NCI-H146 treated with DMSO at 0.1 percent for 48 hours (cell line): ENCODE results near the gene SLC12A7.
"Not testable (repeated sequence)": the region's sequence is repeated elsewhere in the genome, so short reads cannot be mapped to it uniquely, and the experiment has no call there.

ENCODE experiments used
- DNase-seq: peaks from one replicate; lab custom pipeline; 2025; ENCODE audit not compliant: unreplicated experiment; lab: John Stamatoyannopoulos, UW

Gene SLC12A7

DNA sequence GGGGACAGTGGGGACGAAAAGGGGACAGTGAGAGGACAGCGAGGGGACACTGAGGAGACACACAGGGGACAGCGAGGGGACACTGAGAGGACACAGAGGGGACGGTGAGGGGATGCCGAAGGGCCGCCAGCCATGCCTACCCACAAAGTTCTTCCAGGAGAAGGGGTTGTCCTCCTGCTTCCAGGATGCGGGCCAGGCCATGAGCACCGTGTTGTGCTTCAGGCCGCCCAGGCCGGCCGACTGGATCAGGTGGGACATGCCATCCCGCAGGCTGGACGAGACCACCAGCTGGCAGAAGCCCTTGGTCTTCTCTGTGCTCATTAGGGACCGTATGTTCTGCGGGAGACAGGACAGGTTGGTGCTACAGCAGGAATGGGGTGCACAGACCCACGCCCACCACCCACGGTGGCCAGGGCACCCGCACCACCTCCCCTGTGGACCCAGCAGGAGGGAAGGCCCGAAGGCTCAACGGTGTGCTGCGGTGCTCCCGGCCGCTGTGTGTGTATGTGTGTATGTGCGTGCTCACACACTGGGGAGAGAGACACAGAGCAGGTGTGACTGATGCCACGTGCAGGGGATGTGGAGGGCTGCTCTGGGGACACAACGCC lies 46.6 kb downstream of the SLC12A7 start:
- DNase-seq, result no peak

DNA sequence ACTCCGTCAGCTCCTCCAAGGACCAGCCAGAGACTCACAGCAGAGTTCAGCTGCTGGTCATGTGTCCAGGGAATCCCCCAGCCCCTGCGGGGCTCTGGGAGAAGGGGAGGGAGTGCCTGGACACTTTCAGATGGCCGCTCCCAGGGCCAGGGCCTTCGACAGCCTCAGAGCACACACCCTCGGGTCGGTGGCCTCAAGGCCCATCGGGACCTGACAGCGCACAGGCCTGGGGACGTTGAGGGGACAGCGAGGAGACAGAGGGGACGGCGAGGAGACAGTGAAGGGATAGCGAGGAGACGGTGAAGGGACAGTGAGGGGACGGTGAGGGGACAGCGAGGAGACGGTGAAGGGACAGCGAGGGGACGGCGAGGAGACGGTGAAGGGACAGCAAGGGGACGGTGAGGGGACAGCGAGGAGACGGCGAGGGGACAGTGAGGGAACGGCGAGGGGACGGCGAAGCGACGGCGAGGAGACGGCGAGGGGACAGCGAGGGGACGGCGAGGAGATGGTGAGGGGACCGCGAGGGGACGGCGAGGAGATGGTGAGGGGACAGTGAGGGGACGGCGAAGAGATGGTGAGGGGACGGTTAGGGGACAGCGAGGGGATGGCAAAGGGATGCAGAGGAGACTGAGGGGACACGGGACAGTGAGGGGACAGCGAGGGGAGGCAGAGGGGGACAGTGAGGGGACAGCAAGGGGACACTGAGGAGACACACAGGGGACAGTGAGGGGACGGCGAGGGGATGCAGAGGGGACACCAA lies 47.3 kb downstream of the SLC12A7 start:
- DNase-seq, result no peak

DNA sequence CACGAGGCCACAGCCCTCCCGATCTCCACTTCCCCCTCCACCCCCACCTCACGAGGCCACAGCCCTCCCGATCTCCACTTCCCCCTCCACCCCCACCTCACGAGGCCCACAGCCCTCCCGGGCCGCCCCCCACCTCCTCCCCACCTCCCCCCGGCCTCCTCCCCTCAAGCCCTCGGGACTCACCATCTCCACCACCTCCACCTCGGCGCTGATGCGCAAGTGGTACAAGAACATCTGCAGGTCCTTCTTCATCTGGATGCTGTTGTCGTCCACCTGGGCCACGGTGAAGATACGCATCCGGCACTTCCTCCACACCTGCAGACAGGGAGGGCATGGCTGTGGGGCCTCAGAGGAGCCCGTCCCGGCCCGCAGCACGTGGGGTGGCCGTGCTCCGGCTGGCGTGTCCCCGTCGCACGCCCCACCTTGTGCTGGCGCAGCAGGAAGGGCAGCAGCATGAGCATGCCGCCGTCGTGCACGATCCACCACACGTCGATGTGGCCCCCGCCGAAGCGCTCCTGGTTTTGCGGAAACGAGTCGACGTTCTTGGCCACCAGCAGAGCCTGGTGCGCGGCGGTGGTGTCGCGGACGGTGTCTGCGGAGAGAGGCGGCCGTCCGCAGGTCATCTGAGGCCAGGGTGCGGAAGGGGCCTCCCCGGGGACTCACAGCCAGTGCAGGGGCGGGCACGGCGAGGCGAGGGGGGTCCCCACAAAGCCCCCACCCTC lies 48.0 kb downstream of the SLC12A7 start:
- no peak for DNase-seq

DNA sequence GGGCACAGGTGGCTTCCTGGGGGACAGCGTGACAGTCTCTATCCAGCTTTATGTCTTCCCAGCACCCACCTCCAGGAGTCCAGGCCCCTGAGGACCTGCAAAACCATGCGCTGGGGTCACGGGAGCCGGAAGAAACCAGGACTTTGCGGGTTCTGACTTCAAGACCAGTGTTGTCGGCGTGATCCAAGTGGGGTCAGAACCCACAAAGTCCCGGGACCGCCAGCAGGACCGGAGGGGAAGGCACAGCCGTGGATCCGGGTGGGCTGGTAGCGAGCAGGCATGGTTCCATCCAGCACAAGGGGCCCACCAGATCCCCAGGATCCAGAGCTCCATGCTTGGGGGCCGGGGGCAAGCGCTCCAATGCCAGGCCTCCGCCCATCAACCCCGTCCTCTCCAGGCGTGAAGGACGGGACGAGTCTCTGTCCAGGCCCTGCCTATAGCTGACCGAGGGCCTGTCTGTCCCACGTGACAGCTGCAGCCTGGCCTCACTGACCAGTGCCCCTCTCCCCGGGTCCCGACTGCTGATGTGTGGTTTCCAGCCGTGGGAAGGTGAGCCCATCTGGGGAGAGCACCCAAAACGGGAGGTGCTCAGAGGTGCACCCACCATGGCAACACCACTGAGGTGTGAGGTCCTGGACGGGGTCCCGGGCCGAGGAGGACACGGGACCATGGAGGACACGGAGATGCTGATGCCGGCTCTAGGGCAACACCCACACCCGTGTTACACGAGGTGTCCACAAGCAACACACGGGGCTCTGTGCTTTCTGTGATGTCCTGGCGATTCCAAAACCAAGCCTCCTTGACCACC lies 48.9 kb downstream of the SLC12A7 start:
- DNase-seq, result no peak

DNA sequence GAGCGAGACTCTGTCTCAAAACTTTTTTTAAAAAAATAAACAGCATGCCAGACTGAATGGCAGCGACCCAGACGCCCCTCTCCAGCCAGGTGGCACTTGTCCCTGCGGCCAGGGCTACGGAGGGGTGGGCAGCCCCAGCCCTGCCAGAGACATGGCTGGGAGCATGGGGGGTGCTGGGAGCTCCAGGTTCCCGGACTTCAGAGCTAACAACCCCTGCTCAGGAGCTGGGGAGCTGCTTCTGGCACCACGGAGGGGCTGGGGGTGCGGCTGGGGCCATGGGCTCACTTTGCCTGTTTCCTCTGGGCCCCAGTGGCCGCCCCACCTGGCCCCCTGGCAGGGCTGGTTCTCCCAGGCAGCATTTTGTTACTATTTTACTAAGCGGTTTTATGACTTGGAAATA lies 49.9 kb downstream of the SLC12A7 start:
- DNase-seq, result no peak

DNA sequence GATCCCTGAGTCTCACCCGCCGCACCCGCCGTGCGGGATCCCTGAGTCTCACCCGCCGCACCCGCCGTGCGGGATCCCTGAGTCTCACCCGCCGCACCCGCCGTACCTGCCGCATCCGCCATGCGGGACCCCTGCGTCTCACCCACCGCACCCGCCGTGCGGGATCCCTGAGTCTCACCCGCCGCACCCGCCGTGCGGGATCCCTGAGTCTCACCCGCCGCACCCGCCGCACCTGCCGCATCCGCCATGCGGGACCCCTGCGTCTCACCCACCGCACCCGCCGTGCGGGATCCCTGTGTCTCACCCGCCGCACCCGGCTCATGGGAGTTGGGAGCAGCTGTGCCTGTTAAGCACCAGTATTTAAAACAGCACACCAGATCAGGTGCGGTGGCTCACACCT lies 50.6 kb downstream of the SLC12A7 start:
- not testable (repeated sequence) for DNase-seq

GRCh38 chr5:1060535-1060981 lies 51.3 kb downstream of the SLC12A7 start:
- no peak for DNase-seq

- no peak for DNase-seq
Observed at GRCh38 chr5:1059884-1060263, 52.0 kb downstream of the SLC12A7 start.

- DNase-seq, result no peak
Observed at GRCh38 chr5:1058988-1059883, 52.6 kb downstream of the SLC12A7 start.

- DNase-seq, result no peak
Observed at GRCh38 chr5:1058083-1058945, 53.5 kb downstream of the SLC12A7 start.

DNA sequence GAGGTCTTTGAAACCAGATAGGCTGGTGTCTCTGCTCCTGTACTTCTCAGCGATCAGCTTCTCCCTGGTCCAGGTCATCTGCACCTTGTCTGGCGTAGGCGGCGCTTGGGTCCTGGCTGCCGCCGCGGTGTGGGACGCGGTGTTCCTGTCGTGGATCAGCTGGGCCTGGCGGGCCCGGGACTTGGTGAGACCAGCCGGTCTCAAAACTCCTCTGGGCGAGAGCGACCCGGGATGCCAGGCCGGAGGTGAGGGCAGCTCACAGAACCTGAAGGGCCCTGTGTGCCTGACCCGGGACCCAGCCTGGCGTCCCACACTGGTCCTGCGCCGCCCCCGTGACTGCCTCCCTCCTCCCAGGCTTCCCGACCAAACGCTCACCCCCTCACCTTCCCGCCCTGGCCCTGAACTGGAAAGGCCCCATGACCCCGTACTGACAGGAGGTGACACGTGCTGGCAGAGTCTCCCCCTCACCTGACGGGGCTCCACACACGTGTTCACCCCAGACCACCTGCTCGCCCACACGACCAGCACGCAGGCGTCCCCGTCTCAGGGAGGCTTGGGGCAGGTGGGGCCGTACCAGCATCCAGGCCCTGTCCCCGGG lies 54.3 kb downstream of the SLC12A7 start:
- no peak for DNase-seq

GRCh38 chr5:1056611-1057484 lies 55.0 kb downstream of the SLC12A7 start:
- no peak for DNase-seq

- DNase-seq, result no peak
Observed at GRCh38 chr5:1055896-1056610, 55.8 kb downstream of the SLC12A7 start.

DNA sequence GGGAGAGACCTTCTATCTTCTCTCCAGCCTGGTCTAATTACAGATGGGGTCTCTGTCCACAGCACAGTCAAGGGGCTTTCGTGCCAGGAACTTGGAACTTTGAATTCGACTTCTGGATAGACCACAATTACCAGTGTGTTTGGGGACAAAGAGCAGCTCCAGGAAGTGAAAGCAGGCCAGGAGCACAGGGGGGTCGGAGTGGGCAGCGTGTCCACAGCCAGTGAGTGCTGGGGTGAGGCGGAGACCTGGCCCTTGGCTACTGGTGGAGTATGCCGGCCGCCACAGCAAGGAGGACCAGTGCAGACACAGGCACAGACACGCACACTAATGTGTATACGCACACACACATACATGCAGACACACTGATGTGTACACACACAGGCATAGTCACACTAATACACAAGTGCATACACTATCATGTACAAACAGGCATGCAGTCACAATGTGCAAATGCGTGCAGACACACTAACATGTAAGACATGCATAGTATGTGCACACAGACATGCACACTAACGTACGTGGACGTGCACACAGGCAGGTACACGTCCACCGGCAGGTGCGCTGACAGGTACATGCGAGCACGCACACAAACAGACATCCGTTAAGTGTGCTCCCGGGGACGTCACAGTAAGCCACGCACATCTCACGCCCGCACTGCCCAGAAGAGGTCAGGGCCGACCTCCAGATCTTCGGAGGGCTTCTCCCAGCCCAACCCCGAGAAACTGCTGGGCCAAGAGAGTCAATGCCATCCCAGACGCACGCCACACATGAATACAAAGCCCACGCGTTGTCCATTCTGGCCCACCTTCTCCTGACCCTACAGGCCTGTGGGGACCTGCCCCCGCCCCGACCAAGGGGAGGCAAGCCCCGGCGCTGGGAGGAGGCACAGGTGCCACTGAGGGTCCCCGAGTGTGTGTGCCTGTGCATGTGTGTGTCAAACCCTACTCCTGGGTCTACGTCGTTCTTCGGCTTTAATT lies 56.8 kb downstream of the SLC12A7 start:
- DNase-seq, result no peak

GRCh38 chr5:1054018-1054798 lies 57.7 kb downstream of the SLC12A7 start:
- no peak for DNase-seq
